ENCODE measurements around the gene MYO18B. TPM values are rescaled to one million over a fixed set of nuclear protein-coding genes. Genes with fewer than 3 reads are reported as not detected.
A peak's percentile ranks its signal among the peaks of the same experiment; 100 is the strongest.

Gene MYO18B
- total RNA-seq, 1 donor from 2014 or later = 184 TPM

DNA sequence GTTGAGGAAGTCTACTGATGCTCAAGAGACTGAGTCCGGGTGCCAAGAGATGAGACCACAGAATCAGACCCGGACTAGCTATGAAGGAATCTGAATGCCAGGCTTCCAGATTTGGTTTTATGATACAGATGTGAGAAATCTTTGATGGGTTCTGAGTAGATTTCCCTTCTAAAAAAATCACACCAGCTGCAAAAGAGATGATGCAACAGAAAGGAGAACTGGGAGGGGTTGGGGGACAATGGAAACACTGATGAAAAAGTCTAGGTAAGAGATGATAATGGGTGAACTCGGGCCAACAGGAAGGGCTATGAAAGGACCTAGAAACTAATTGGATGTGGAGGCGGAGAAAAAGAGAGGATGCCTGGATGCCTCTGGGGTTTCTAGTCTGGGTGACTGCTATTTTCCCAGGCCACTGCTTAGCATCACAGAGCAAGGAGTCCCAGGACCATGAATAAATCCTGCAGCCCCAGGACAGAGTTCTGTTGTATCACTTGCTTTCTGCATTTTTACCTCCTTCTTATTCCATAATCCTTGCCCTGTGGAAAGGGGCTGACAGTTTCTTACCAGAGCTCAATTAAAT lies 311.8 kb downstream of the MYO18B start:
- no peak for DNase-seq

DNA sequence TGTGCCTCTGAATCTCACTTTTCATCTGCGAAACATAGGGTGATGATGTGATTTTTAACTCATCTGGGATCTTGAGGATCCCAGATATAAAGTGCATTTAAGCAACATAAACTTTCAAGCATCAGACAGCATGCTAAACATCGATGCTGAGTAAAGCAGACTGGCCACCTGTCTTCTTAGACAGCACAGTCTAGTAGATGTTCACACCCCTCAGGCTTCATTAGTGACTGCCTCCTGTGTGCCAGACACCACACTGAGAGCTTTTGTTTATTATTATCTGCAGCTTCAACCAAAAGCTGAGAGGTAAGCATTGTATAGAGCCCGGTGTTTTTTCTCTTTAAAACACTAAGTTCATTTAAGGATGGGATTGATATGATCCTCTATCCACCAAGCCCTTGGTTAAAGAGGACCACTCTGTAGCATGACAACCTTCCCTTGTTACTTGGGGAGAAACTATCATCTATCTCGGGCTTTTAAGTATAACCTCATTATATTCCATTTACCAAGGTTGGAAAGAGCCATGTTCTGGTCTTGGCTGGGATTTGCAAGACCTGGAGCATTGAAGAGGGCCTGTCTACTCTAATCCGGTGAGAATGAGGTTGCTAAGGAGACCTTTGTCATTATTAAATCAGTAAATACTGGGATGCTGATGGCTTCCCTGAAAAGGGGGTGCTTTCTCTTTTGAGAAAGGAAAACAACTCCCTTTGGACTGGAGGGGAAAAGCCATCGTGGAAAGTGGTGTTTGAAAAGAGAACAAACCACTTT lies 313.0 kb downstream of the MYO18B start:
- no peak for DNase-seq

DNA sequence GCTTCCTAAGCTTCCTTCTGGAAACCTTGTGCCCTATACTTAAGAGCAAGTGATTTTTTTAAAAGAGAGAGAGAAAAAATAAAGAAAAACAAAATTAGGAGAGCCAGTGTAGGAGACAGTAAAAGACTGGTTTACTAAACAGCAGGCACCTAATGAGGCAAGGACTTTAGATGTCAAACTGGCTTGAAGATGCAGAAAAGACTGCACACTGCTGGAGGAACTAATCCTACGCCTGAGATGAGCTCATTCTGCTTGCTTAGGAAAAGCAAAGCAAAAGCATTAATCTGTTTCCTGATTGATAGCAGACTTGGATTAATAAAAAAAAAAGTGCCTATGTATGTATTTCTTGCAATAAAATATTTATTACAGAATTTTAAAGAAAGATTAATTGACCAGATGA lies 313.7 kb downstream of the MYO18B start:
- no peak for DNase-seq

DNA sequence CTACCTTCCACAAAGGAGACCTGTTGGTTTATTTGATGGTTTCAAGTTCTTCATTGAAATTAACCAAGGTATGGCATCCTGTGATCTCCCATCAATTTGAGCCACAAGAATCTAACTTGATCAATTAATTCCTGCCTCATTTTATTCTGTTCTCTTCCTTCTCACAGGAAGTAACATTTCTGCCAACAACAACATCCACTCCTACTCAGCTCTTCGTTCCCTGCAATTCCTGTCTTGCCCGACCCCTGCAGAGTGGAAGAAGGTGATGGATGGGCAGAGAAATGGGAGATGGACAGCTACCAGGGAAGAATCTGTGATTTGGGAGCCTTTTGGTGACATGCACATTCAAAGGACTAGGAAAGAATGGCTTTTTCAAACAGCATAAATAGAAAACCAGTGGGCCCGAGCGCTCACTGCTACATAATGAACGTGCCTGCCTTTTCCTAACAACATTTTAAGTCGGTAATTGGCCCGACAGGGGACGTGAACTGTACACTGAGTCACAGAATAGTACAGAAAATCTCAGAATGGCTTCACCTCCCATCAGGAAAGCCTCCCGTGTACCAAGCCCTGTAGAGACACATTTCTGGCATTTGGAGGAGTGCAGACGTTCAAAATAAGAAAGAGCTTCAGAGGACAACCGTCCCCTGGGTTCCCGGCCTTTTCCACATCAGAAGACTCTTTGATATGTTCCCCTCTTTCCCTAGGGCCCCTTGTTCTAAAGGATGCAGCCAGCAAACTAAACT lies 314.6 kb downstream of the MYO18B start:
- no peak for DNase-seq

DNA sequence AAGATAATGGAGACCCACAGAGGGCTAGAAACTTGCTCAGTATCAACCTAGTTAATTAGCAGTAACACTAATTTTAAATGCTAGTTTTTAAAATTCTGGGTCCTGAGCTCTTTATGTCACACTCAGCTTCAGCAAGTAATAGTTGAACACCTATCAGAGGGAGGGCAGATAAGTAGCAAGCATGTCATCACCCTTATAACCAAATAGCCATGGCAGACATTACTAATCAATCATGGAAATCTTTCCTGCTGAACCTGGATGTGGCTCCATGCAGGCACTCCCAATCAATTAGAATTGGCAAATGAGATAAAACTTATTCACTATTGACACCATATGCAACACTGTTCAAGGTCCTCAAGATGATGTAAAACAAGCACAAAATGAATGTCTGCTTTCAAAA lies 315.7 kb downstream of the MYO18B start:
- no peak for DNase-seq

DNA sequence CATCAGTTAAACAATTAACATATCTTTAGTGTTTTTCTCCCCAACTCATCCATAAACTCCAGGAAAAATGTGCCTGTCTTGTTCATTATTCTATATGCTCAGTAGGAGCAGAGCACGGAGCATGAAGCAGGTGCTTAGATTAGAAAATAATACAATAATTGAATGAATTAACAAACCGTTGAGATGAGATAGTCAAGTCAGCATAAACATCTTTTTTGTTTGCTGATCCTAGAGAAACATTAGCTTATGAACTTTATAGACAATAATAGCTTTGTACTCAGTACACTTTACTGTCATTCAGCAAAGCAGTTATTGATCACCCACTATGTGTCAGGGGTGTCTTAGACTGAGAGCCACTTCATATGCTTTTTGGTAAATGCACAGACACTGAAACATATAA lies 322.1 kb downstream of the MYO18B start:
- DNase-seq = no peak

DNA sequence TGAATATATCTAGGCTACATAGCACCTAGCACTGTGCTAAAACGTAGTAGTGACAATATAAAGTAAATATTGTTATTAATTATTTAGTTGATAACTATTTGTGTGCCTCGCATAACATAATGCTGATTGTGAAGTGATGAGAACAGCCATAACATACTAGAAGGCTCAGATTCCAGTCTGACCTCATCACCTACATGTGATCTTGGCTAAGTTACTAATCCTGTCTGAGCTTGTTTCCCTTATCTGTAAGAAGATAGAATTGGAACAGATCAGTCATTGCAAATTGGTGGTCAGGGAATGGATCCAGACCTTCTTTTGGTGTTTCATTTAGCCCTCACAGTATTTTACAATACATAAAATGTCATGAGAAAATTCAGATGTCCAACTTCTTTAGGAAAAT lies 323.9 kb downstream of the MYO18B start:
- no peak for DNase-seq

DNA sequence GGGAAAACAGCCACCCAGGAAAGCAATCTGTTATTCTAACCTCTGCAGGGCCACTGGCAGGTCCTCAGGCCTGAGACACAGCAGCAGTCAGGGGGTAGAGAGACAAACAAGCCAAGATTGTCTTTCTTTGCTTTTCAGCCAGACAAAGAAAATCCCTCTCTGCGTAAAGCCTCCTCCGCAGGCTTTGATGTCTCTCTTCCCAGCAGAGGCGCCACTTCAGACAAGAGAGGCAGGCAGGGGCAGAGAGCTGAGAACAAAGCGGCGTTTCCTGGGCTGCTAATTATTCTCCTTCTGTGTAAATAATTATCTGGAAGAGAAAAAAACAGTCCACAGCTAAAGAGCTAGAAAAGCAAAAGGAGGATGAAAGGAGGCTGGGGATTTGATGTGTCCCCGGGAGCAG lies 324.5 kb downstream of the MYO18B start:
- peak; percentile 12 for DNase-seq

DNA sequence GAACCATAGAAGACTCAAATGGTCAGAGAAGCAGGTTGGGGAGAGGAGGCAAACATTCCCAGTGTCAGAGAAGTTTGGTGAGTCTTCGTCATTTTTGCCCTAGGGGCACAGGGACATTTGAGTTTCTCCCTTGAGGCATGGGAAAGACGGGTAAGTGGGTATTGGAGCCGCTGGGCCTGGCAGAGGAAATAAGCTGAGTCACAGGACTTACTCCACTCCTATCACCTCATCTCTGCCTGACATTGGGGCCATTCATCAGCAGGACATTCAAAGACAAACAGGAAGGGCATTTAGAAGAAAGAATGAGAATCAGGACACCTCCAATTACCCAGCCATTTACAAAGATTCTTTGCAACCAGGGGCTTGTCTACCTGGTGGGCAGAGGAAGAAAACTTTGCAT lies 326.6 kb downstream of the MYO18B start:
- no peak for DNase-seq

DNA sequence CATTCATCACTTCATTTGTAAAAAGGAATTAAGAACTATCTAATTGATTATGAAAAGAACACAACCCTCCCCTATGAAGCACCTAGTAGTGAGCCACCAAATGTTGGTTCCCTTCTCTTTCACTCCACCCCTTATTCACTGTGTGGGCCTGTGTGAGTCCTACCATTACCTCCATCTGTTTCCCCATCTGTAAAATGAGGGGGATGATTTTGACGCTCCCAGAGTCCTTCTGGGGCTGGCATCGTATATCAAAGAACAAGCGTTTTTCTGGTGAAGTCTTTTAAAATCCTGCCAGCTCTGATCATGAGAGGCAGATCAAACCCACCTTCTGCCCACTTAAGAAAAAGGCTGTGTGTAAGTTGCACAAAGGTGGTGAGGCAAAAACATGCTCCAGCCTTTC lies 330.6 kb downstream of the MYO18B start:
- no peak for DNase-seq

DNA sequence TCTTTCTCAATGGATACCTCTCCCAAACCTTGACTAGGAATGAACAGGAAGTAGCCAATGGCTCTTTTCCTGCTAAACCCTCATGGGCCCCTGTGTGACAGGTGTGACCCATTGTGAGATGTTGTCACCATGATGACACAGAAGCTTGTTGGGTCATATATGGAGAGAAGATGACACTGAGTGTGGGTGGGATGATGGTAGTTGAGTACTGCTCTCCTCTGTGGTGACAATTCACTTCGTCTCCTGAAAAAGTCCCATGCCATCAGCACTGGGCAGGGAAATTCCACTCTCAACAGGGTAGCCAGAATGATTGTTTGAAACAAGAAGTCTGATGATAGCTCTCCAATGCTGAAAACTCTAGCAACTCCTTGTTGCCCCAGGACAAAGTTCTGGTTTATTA lies 333.3 kb downstream of the MYO18B start:
- no peak for DNase-seq

DNA sequence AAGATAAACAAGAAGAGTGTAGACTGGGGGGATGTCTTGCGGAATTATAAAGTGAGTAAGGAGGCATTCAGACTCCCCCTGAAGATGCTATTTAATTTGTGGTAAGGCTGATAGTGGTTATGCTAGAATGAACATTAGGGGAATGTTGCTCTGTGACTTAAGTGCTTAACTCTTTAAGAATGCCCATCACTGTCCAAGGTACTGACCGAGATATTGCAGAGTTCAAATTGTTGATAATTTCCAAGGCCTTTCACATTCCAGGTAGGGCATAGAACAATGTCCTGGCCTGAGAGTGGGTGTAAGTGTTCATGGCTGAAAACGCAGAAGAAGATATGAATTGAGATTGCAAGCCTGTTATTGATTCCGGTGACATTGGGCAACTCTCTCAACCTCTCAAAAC lies 337.0 kb downstream of the MYO18B start:
- peak; percentile 21 for DNase-seq

Small RNA genes within 50 kb of the gene (small RNA-seq; reads per million reads assigned to genes)
- not detected for gene RN7SKP169 (ENCODE audit: low replicate concordance)
- gene RNA5SP494 (ENCODE audit: low replicate concordance) = not detected
- not detected for gene Z98949.2 (ENCODE audit: low replicate concordance)

Other genes starting within 250 kb of the MYO18B start
- gene GRK3, start 177.5 kb upstream of the MYO18B start, total RNA-seq = 8.5 TPM

All from tongue (tissue), 3 donors.